IMR-90 (cell line): ENCODE data around the gene EIF3L. TPM values are rescaled to one million over a fixed set of nuclear protein-coding genes. Genes with fewer than 3 reads are reported as not detected.

Source experiments
- ATAC-seq: fragments of 200-7000 bp; cut with Tn5 transposase; 2 replicates; pipeline ENCODE4 v1.9.1; 2020; ENCODE audit warnings: low read depth, mild to moderate bottlenecking, moderate library complexity
- BruUV-seq: library from RNA; stranded (reverse); fragments of 400-500 nt; replicated peaks from 2 replicates; lab custom pipeline; 2021; lab: Mats Ljungman, UMichigan
- CTCF ChIA-PET: fragments of 300-600 bp; formaldehyde crosslinking; extraction: SDS; loops from one replicate; lab custom pipeline; 2021; ENCODE audit warnings: antibody characterized with exemption; lab: Yijun Ruan, JAX
- POLR2A ChIA-PET: fragments of 300-600 bp; sonication (Branson Sonifier 250); formaldehyde crosslinking; loops from one replicate; lab custom pipeline; 2022; ENCODE audit warnings: antibody characterized with exemption; ENCODE audit not compliant: unreplicated experiment; lab: Charles Lee
- DNase-seq: peaks from one replicate; pipeline ENCODE4 v3.0.0; 2013
- H2AFZ ChIP-seq: replicated peaks from 2 replicates; pipeline ENCODE3; 2013; ENCODE audit warnings: low read length, mild to moderate bottlenecking; ENCODE audit not compliant: poor library complexity
- H2AK5ac ChIP-seq: 2 replicates; pipeline ENCODE4 v1.6.1; 2013; ENCODE audit warnings: low read depth, low read length, inconsistent platforms
- H2AK9ac ChIP-seq: replicated peaks from 2 replicates; pipeline ENCODE3; 2013; ENCODE audit warnings: mild to moderate bottlenecking, low read depth, low read length, moderate library complexity; ENCODE audit not compliant: poor library complexity
- H2BK120ac ChIP-seq: 2 replicates; pipeline ENCODE4 v1.6.1; 2013; ENCODE audit warnings: low read depth, low read length, inconsistent platforms
- H2BK15ac ChIP-seq: 3 replicates; pipeline ENCODE4 v1.6.1; 2013; ENCODE audit warnings: low read depth, low read length, inconsistent platforms
- H2BK20ac ChIP-seq: 2 replicates; pipeline ENCODE4 v1.6.1; 2013; ENCODE audit warnings: low read depth, mild to moderate bottlenecking, inconsistent platforms, low read length, moderate library complexity
- H2BK5ac ChIP-seq: 2 replicates; pipeline ENCODE4 v1.6.1; 2013; ENCODE audit warnings: mild to moderate bottlenecking, low read depth, low read length, inconsistent platforms; ENCODE audit not compliant: poor library complexity, severe bottlenecking
- H3K14ac ChIP-seq: replicated peaks from 2 replicates; pipeline ENCODE4 v1.6.1; 2013; ENCODE audit warnings: low read depth, low read length, inconsistent platforms
- H3K18ac ChIP-seq: 2 replicates; pipeline ENCODE4 v1.6.1; 2013; ENCODE audit warnings: low read depth, low read length, control low read depth
- H3K23ac ChIP-seq: 2 replicates; pipeline ENCODE4 v1.6.1; 2013; ENCODE audit warnings: low read depth, low read length, inconsistent platforms
- H3K27ac ChIP-seq: 2 replicates; pipeline ENCODE4 v1.5.1; 2013; ENCODE audit warnings: mild to moderate bottlenecking, control low read depth, low read length; ENCODE audit not compliant: insufficient read depth
- H3K27me3 ChIP-seq: 2 replicates; pipeline ENCODE4 v1.6.1; 2013; ENCODE audit warnings: low read length; ENCODE audit not compliant: control insufficient read depth, insufficient read depth
- H3K36me3 ChIP-seq: 2 replicates; pipeline ENCODE4 v1.6.1; 2013; ENCODE audit warnings: low read length, mixed read lengths; ENCODE audit not compliant: control insufficient read depth, insufficient read depth
- H3K4ac ChIP-seq: 2 replicates; pipeline ENCODE4 v1.6.1; 2013; ENCODE audit warnings: low read depth, low read length, inconsistent platforms
- H3K4me1 ChIP-seq: 2 replicates; pipeline ENCODE4 v1.6.1; 2013; ENCODE audit warnings: low read length, mixed read lengths; ENCODE audit not compliant: control insufficient read depth, insufficient read depth
- H3K4me2 ChIP-seq: 2 replicates; pipeline ENCODE4 v1.6.1; 2013; ENCODE audit warnings: low read depth, mild to moderate bottlenecking, control low read depth, low read length, moderate library complexity
- H3K4me3 ChIP-seq: 2 replicates; pipeline ENCODE4 v1.5.1; 2013; ENCODE audit warnings: low read depth, mild to moderate bottlenecking, control low read depth, low read length, moderate library complexity; ENCODE audit not compliant: insufficient read depth
- H3K56ac ChIP-seq: 2 replicates; pipeline ENCODE4 v1.6.1; 2013; ENCODE audit warnings: low read length, inconsistent platforms; ENCODE audit not compliant: insufficient read depth; ENCODE audit errors: extremely low read depth
- H3K79me1 ChIP-seq, 2 experiments: 2 replicates each; pipeline ENCODE4 v1.6.1; 2013; ENCODE audit warnings: low read length in 2 of 2, inconsistent platforms in 1 of 2, low read depth in 1 of 2
- H3K9ac ChIP-seq: 2 replicates; pipeline ENCODE4 v1.6.1; 2013; ENCODE audit warnings: low read depth, low read length, control low read depth
- H3K9me1 ChIP-seq: 2 replicates; pipeline ENCODE4 v1.6.1; 2013; ENCODE audit warnings: low read length, inconsistent platforms; ENCODE audit not compliant: insufficient read depth
- H3K9me3 ChIP-seq: 2 replicates; pipeline ENCODE4 v1.6.1; 2013; ENCODE audit warnings: low read length; ENCODE audit not compliant: control insufficient read depth, insufficient read depth
- H4K20me1 ChIP-seq: 2 replicates; pipeline ENCODE4 v1.6.1; 2013; ENCODE audit warnings: low read length, inconsistent platforms; ENCODE audit not compliant: insufficient read depth
- H4K5ac ChIP-seq: 2 replicates; pipeline ENCODE4 v1.6.1; 2013; ENCODE audit warnings: mild to moderate bottlenecking, low read depth, low read length, control low read depth
- H4K8ac ChIP-seq, 2 experiments: 2 replicates each; pipeline ENCODE4 v1.6.1; 2013; ENCODE audit warnings: low read depth in 2 of 2, low read length in 2 of 2, control low read depth in 1 of 2, inconsistent platforms in 1 of 2
- H4K91ac ChIP-seq: 2 replicates; pipeline ENCODE4 v1.6.1; 2013; ENCODE audit warnings: low read depth, low read length, inconsistent platforms; ENCODE audit not compliant: insufficient read depth
- BHLHE40 ChIP-seq: fragments of 150-350 bp; IDR thresholded peaks from 2 replicates; pipeline ENCODE4 v1.6.1; 2016; ENCODE audit warnings: mild to moderate bottlenecking, low read depth, low read length
- CEBPB ChIP-seq: IDR thresholded peaks from 2 replicates; pipeline ENCODE4 v1.6.1; 2012; ENCODE audit warnings: low read depth, low read length, improper control_type of control experiment
- CHD1 ChIP-seq: IDR thresholded peaks from 2 replicates; pipeline ENCODE4 v1.6.1; 2012; ENCODE audit warnings: low read depth, low read length, improper control_type of control experiment
- FOS ChIP-seq: fragments of 150-350 bp; IDR thresholded peaks from 2 replicates; pipeline ENCODE4 v1.6.1; 2016; ENCODE audit warnings: low read depth, low read length
- MAFK ChIP-seq: IDR thresholded peaks from 2 replicates; pipeline ENCODE4 v1.6.1; 2012; ENCODE audit warnings: low read depth, low read length, improper control_type of control experiment
- MAZ ChIP-seq: IDR thresholded peaks from 2 replicates; pipeline ENCODE4 v1.6.1; 2012; ENCODE audit warnings: low read depth, mild to moderate bottlenecking, low read length, improper control_type of control experiment, moderate library complexity, borderline replicate concordance
- MXI1 ChIP-seq: IDR thresholded peaks from 2 replicates; pipeline ENCODE4 v1.6.1; 2012; ENCODE audit warnings: low read depth, mild to moderate bottlenecking, low read length, moderate library complexity, borderline replicate concordance
- NFE2L2 ChIP-seq: fragments of 150-350 bp; IDR thresholded peaks from 2 replicates; pipeline ENCODE4 v1.6.1; 2016; ENCODE audit warnings: low read depth, mild to moderate bottlenecking, low read length
- POLR2A ChIP-seq: IDR thresholded peaks from 2 replicates; pipeline ENCODE4 v1.6.1; 2012; ENCODE audit warnings: mild to moderate bottlenecking, low read depth, low read length
- RAD21 ChIP-seq: IDR thresholded peaks from 2 replicates; pipeline ENCODE4 v1.6.1; 2012; ENCODE audit warnings: low read length, improper control_type of control experiment
- RCOR1 ChIP-seq: IDR thresholded peaks from 2 replicates; pipeline ENCODE4 v1.6.1; 2012; ENCODE audit warnings: mild to moderate bottlenecking, low read length, improper control_type of control experiment; ENCODE audit not compliant: insufficient replicate concordance
- RFX5 ChIP-seq: IDR thresholded peaks from 2 replicates; pipeline ENCODE4 v1.8.0; 2012; ENCODE audit warnings: low read depth, mild to moderate bottlenecking, low read length, moderate library complexity
- SMC3 ChIP-seq: fragments of 150-350 bp; IDR thresholded peaks from 2 replicates; pipeline ENCODE4 v1.6.1; 2016; ENCODE audit warnings: low read depth, mild to moderate bottlenecking, antibody characterized with exemption, low read length, moderate library complexity
- WGBS, 2 experiments: methylation state at CpG; one replicate each; pipeline versions ENCODE4 v1.1.5 to v1.1.7; 2013; ENCODE audit warnings: missing lambda C conversion rate in 2 of 2; ENCODE audit not compliant: insufficient read length in 1 of 2; ENCODE audit errors: extremely low coverage in 2 of 2; 5-methylcytosine and 5-hydroxymethylcytosine counted together
- dilution Hi-C: fragments of 300-500 bp; cut with HindIII; formaldehyde crosslinking; loops from one replicate; pipeline ENCODE4 v1.14.3; 2018; ENCODE audit warnings: low sequenced_read_pairs; ENCODE audit not compliant: unreplicated experiment
- in situ Hi-C: fragments of 300-500 bp; cut with MboI; formaldehyde crosslinking; loops from 3 replicates; pipeline ENCODE4 v1.14.3; 2019; ENCODE audit warnings: low sequenced_read_pairs, inconsistent platforms, mixed read lengths
- intact Hi-C: fragments of 100-400 bp; cut with micrococcal nuclease; formaldehyde crosslinking; loops from 2 replicates; pipeline ENCODE4 v1.10.0; 2022
- polyA plus RNA-seq, 3 experiments: library from polyadenylated mRNA; depleted of rRNA; stranded (reverse); fragments of >200 nt; gene quantifications; 2 replicates each; pipeline ENCODE4 v1.2.3, GENCODE V29; 2012; ENCODE audit warnings: low replicate concordance in 1 of 3
- total RNA-seq: library from RNA; depleted of rRNA; stranded (reverse); fragments of >200 nt; gene quantifications from 2 replicates; pipeline ENCODE4 v1.2.3, GENCODE V29; 2012
- TF ChIP-seq, protein P1 (sequence below): conservative IDR thresholded peaks from 2 replicates; pipeline ENCODE4 v1.5.1; 2012; ENCODE audit warnings: mild to moderate bottlenecking, low read depth, low read length, improper control_type of control experiment
- TF ChIP-seq, protein P2 (sequence below): fragments of 150-350 bp; IDR thresholded peaks from 2 replicates; pipeline ENCODE4 v1.6.1; 2016; ENCODE audit warnings: low read depth, mild to moderate bottlenecking, low read length, moderate library complexity, borderline replicate concordance
- TF ChIP-seq, protein P3 (sequence below): fragments of 150-350 bp; IDR thresholded peaks from 2 replicates; pipeline ENCODE4 v1.6.1; 2017; ENCODE audit warnings: mild to moderate bottlenecking, antibody characterized with exemption, low read length, low read depth

EIF3L gene
- total and polyA plus RNA-seq, 2 of the 4 experiments (the other 2 are of a cell fraction) = 391 to 593 TPM

DNA sequence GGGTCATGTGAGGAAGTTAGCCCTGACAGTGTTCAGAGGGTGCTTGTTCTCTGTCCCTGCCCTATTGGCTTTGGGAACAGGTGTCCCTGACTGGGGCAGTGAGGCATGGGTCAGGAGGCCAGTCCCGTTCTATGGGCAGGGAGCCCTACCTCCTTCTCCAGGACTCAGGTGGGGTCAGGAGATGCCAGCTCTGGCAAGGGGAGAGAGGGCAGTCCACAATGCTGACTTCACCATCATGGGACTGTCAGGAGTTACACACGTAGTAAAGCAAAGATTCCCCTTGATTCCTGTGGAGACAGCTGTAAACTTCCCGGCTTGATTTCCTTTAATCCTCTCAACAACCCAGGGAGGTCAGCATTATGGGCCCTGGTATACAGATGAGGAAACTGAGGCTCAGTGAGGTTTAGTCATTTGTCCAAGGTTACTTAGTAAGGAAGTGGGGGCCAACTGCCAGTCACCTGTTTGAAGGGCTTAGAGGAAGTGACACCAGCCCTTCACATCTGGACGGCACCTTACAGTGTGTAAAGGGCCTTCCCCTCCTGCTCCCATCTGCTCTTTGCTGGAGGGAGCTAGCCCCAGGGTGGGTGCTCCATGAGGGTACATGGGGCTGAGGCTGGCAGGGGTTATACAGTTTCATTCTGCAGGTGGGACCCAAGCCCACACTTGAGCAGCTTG, 68.8 kb downstream of the EIF3L start:
- dilution Hi-C loops = no loop called here
- H2AK5ac ChIP-seq = no peak overlapping the region
- no TSS peak for BruUV-seq
- H3K27ac ChIP-seq = no peak overlapping the region
- H3K79me1 ChIP-seq = peaks cover 5 to 20% of the 10 kb centered on the region in 2 experiments; a peak in 3 of 4 replicates
- DNase-seq (no peak), ATAC-seq (no peak)
- no peak overlapping the region for H3K18ac ChIP-seq
- H3K27me3 ChIP-seq = no peaks in the 10 kb centered on the region
- H3K4me1 ChIP-seq = no peaks in the 10 kb centered on the region
- no peaks in the 10 kb centered on the region for H3K9me3 ChIP-seq
- peaks cover 52% of the 10 kb centered on the region for H3K36me3 ChIP-seq
- no peak overlapping the region for H3K23ac ChIP-seq
- no peak overlapping the region for H4K8ac ChIP-seq
- no peak overlapping the region for H4K5ac ChIP-seq
- H2AK9ac ChIP-seq = no peak overlapping the region
- H3K4ac ChIP-seq = no peak overlapping the region
- H3K4me2 ChIP-seq = no peak overlapping the region
- no peak overlapping the region for H3K56ac ChIP-seq
- WGBS, 2 experiments = no CpG with 5 or more reads among the region's 4 CpGs
- H2BK20ac ChIP-seq = no peak overlapping the region
- no peak overlapping the region for H2BK5ac ChIP-seq
- H2BK15ac ChIP-seq = no peak overlapping the region
- peaks cover 4% of the 10 kb centered on the region for H4K20me1 ChIP-seq
- no peak overlapping the region for H3K4me3 ChIP-seq
- H2BK120ac ChIP-seq = no peak overlapping the region
- CTCF ChIA-PET = no interaction called here
- POLR2A ChIA-PET = no interaction called here
- TF ChIP-seq, protein P1, sequence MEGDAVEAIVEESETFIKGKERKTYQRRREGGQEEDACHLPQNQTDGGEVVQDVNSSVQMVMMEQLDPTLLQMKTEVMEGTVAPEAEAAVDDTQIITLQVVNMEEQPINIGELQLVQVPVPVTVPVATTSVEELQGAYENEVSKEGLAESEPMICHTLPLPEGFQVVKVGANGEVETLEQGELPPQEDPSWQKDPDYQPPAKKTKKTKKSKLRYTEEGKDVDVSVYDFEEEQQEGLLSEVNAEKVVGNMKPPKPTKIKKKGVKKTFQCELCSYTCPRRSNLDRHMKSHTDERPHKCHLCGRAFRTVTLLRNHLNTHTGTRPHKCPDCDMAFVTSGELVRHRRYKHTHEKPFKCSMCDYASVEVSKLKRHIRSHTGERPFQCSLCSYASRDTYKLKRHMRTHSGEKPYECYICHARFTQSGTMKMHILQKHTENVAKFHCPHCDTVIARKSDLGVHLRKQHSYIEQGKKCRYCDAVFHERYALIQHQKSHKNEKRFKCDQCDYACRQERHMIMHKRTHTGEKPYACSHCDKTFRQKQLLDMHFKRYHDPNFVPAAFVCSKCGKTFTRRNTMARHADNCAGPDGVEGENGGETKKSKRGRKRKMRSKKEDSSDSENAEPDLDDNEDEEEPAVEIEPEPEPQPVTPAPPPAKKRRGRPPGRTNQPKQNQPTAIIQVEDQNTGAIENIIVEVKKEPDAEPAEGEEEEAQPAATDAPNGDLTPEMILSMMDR = no peak
- TF ChIP-seq RCOR1 = no peak
- no peak for TF ChIP-seq POLR2A
- TF ChIP-seq RAD21 = no peak
- no peak for TF ChIP-seq BHLHE40
- no peak for TF ChIP-seq CHD1
- TF ChIP-seq MAFK = no peak
- no peak for TF ChIP-seq MAZ
- TF ChIP-seq, protein P2, sequence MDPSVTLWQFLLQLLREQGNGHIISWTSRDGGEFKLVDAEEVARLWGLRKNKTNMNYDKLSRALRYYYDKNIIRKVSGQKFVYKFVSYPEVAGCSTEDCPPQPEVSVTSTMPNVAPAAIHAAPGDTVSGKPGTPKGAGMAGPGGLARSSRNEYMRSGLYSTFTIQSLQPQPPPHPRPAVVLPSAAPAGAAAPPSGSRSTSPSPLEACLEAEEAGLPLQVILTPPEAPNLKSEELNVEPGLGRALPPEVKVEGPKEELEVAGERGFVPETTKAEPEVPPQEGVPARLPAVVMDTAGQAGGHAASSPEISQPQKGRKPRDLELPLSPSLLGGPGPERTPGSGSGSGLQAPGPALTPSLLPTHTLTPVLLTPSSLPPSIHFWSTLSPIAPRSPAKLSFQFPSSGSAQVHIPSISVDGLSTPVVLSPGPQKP = no peak
- TF ChIP-seq CEBPB = no peak
- TF ChIP-seq FOS = no peak
- TF ChIP-seq, protein P3, sequence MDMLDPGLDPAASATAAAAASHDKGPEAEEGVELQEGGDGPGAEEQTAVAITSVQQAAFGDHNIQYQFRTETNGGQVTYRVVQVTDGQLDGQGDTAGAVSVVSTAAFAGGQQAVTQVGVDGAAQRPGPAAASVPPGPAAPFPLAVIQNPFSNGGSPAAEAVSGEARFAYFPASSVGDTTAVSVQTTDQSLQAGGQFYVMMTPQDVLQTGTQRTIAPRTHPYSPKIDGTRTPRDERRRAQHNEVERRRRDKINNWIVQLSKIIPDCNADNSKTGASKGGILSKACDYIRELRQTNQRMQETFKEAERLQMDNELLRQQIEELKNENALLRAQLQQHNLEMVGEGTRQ = no peak
- TF ChIP-seq NFE2L2 = no peak
- TF ChIP-seq RFX5 = no peak
- TF ChIP-seq SMC3 = no peak
- no peak for TF ChIP-seq MXI1
- no peak overlapping the region for H3K14ac ChIP-seq
- no peaks in the 10 kb centered on the region for H3K9me1 ChIP-seq
- intact Hi-C loops = no loop called here
- no peak overlapping the region for H3K9ac ChIP-seq
- in situ Hi-C loops = no loop called here
- no peak overlapping the region for H2AFZ ChIP-seq
- H4K91ac ChIP-seq = no peak overlapping the region
